Activated CD8-positive, alpha-beta memory T cell treated with anti-CD3 and anti-CD28 coated beads for 4 hours (primary cell): ENCODE data around the gene SYNRG.
"Not testable (repeated sequence)": the region's sequence is repeated elsewhere in the genome, so short reads cannot be mapped to it uniquely, and the experiment has no call there.

Experiments used
- DNase-seq, 2 donors: peaks; one replicate each; pipeline ENCODE4 v3.0.0-alpha.2; 2020; ENCODE audit warnings: low read depth in 2 of 2

SYNRG gene

DNA sequence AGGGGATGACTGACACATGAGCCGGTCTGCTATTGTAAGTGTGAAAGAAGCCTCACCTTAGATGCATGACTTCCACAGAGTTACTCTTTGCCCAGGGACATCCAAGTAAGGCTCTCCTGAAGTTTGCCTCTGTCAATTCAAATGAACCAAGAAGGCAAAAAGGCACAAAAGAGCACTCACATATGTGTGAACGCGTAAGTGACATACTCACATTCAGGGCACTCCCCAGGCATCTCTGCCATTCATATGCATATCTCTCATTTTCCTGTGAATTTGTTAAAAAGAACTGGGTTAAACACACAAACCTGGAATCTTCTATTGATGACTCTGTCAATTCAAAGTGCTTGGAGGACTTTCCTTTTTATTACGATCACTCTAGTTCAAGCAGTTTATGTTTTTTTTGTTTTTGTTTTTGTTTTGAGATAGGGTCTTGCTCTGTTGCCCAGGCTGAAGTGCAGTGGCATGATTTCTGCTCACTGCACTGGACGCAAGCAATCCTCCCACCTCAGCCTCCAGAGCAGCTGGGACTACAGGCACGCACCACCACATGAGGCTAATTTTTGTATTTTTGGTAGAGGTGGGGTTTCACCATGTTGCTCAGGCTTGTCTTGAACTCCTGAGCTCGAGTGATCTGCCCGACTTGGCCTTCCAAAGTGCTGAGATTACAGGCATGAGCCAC is 70.1 kb downstream of the SYNRG start:
- DNase-seq: no peak

DNA sequence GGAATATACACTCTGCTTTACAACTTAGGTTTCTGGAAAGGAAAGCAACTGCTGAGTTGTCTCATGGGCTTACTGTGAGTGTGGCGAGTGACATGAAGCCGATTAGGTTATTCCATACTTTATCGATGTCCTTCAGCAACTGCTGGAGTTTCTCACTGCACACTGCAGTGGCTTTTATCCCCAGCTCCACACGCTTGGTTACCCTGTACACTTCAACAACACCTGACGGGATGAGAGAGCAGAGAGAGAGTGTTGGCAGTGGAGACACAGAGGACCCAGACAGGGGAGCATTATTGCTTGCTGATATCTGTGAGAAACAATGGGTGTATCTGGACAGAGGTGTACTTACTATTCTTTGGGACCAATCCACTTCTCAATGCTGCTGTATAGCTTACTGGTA is 73.3 kb downstream of the SYNRG start:
- DNase-seq: no peak

DNA sequence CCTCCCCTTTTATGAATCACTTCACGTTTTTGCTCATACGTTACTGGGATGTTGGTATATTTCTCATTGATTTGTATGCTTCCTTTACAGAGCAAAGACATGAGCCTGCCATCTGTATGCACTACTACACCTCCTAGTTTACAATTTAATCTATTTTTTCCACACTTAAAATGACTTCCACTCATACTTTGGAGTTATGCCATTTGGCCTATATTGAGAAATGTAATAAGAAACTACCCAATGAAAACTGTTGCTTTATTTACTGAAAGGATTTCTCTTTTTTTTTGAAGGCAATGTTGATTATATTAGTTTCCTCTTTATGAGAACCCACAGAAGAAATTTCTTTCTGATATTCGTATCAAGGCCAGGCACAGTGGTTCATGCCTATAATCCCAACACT is 76.5 kb downstream of the SYNRG start:
- DNase-seq: no peak

DNA sequence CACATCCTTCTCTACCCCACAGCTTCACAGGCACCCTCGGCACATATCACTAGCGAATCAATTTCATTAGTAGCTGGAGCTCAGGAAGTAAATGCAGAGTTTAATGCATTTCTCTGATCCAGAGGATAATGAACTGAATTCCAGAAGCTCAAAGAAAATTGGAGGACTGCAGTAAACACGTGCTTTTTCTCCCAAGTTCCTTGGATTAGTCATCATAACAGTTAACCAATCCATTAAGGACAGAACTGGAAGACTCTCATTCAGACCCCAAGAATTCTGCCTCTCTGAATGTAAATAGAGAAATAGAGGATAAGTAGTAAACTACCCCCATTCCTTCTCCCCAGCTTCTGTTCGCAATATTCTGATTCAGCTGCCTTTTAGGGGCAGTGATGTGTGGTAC is 78.8 kb downstream of the SYNRG start:
- no peak for DNase-seq

DNA sequence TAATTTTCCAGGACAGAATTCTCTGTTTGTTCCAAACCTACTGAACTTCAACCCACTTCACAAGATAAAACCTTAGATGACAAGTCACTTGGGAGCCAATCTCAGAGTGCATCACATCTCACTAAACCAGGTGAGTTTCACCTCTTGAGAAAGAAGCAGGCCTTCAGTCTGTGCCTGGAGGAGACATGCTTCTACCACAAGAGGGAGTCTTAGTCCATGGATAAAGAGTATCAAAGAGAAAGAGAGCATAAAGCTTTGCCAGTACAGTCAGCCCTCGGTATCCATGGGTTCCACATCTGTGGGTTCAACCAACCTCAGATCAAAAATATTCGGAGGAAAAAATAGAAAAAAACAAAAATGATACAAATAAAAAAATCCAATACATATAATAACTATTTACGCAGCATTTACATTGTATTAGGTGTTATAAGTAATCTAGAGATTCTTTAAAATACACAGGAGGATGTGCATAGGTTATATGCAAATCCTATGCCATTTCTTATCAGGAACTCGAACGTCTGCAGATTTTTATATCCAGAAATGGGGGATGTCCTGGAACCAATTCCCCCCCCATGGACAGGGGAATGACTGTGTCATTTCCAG is 81.9 kb downstream of the SYNRG start:
- no peak for DNase-seq

DNA sequence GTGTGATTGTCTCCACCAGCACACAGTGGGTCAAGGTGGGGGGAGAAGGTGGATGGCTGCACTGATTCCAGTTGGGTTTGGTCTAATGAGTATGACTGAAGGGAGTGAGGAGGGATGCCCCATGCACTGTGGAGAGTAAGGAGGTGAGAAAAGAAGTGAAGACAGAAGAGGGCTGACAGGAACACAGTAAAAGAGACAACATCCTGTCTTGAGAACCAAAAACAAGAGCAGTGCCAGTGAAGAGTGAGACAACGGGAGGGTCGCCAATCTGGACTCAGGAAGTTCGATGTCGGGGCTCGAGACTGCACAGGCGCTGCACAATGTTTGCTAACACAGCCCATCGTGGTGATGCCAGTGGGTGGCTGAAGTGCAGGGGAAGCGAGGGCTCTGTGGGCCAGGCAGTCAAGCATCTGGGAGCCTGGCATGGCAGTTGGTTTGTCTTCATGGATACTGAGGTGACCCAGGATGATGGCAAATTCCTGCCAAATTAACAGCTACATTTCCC is 85.5 kb downstream of the SYNRG start:
- no peak for DNase-seq

DNA sequence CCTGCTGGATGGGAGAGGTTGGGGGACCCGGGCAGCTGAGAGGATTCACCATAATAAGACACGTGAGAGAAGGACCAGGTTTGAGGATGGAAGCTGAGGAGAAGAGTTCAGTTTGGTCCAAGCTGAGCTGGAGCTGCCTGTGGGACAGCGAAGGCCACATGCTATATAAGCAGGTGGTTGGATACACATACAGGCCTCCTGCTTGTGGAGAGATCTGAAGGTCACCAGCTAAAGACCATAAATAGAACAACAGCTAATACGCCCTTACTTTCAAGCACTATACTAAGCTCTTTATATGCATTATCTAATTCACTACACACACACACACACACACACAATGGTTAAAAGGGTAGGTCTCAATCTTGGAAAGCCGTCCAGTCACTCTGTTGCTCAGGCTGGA is 87.4 kb downstream of the SYNRG start:
- no peak for DNase-seq

DNA sequence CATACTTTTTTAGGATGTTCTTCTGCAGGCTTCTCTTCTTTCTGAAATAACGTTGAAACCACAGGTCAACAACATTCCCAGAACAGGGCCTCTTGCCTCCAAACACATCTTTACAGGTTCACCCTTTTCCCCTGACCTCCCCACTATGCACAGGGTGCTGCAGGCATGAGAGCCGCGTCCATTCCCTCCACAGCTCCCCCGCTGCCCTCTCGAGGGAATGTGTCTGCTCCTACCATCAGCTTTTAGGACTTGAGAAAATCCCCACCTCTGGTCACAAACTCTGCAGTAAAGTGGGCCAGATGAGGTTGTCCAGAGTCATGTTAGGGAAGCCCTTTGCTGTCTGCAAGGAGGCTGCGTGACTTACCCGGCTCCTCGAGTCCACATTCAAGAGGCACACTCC is 89.0 kb downstream of the SYNRG start:
- no peak for DNase-seq

DNA sequence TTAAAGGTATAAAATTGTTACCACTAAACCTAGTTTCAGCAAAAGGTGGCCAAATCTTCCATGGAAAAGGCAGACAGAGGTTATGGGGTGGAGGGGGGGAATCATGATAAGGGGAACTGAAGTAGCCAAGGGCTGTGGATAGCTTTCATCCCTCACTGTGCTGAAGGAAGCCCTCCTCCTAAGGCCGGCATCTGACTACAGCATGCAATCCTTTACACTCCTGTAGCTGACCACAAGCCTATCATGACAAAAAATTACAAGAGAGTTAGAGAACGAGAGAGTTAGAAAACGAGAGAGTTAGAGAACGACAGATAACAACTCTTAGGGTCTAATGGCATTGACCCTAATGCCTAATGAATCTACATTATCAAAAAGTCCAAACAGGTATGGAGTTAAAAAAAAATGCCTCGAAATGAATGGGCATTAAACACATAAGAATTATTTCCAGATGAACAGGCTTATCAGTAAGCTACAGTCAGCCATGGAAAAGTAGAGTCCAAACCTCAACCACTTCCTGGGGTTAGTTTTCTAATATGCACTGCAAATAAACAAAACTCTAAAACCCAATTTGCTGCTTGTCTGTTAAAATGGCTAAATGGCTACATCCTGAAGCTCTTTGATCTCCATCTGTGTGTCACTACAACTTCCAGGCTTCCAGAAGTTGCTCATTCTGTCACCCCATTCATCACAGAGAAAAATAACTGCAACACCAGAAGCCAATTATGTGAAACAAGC is 89.8 kb downstream of the SYNRG start:
- no peak for DNase-seq

DNA sequence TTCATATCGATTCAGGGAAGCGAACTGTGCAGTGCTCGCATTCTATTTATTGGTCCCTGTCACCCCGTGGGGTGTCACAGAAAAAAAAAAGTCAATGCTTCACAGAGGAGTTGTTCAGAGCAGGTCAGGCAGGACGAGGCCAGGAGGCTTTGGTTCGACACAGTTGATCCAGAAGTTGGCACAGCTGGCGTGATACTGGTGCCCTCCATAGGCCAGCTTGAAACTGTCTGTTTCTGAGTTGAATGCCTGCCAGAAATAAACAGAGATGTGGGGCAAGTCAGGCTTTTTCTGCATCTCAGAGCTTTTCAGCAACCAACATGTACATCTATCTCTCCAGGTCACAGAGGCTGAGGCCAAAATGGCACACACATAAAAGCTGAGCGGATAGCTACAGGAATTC is 90.4 kb downstream of the SYNRG start:
- no peak for DNase-seq

DNA sequence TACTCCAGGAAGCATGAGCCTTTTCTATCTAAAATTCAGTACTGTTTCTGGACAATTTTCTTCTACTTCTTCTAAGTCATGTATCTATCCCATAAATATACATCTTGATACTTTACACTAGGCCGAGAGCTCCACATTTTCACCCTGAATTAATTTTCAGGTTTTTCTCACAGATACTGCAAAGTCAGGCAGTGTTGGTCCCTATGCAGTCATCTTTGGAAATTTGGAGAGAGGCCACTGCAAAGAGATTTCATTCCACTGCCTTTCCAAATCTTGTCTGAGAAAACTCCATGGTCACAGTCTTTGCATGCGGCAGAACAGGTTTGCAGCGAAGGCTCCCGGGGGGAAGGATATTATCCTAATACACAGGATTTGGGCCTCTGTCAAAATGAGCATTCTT is 91.3 kb downstream of the SYNRG start:
- DNase-seq: no peak

DNA sequence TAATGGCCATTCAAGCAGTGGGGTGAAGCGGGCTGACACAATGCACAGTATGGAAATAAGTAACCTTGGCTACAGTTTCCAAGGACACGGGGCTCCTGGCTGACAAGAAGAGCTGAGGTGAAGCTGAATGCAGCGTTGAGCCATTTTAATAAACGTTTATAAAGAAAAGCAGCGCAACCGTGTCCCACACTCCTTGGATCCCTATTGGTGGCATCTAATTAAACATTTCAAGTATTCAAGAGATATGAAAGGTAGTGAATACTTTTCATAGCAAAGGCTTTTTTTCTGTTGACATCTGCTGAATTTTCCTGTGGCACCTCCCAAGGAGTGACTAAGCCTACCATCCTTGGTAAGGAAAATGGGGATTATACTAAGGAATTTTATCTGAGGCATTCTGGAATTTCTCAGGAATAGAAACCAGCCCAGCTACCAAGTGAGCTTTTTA is 93.1 kb downstream of the SYNRG start:
- no peak for DNase-seq

DNA sequence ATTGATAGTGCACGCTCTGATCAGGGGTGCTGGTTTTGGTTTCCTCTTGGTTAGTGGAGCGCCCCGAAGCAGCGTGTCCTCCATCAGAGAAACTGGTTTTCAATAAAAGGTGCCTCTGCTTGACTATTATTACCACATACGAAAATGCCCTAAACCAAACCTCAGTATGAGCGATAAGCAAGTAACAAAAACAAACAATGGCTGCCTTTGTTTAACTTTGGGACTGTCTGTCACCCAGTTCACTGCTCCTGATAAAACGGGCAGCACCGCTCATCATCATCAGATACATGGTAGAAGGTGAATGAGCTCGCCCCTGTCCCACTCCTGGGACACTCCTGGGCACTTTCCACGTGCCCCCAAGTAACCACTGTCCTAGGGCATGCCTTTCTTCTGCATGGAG is 95.5 kb downstream of the SYNRG start:
- no peak for DNase-seq

DNA sequence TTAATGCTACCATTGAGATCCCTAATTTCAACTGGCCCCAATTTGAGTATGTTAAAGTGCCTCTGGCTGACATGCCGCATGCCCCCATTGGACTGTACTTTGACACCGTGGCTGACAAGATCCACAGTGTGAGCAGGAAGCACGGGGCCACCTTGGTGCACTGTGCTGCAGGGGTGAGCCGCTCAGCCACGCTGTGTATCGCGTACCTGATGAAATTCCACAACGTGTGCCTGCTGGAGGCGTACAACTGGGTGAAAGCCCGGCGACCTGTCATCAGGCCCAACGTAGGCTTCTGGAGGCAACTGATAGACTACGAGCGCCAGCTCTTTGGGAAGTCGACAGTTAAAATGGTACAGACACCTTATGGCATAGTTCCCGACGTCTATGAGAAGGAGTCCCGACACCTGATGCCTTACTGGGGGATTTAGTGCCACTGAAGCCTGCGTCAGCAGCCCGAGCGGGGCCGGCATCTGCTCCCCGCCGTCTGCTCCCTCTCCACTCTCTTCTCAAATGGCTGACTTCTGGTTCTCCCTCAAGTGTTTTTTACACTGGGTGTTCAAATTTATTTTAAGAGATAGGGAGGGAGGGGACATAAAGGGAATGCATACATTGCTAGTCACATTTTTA is 96.7 kb downstream of the SYNRG start:
- no peak for DNase-seq

DNA sequence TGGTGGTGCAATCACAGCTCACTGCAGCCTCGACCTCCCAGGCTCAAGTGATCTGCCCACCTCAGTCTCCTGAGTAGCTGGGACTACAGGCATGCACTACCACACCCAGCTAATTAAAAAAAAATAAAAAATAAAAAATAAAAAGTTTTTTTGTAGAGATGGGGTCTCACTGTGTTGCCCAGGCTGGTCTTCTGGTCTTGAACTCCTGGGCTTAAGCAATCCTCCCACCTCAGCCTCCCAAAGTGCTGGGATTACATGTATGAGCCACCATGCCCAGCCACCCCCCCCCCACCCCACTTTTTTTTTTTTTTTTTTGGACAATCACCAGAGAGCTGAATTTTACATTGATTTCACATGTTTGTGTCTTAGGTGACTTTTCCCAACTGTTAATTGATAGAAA is 97.6 kb downstream of the SYNRG start:
- not testable (repeated sequence) for DNase-seq

DNA sequence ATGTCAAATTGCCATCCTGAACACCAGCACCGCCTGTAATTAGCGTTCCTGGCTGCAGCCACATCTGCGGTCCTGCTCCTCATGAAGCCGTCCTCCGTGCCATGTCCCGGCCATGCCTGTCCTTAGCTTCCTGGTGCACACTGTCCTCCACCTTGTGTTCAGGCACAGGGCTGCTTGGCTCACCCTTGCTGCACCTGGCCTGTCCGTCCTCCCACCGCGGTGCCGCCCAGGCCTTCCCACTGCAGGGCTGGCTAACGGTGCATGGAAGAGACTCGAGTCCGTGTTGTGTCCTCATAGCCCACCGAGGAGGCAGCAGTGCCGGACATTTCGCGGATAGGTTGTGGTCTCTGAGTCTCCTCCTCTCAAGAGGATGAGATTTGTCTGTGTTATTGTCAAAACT is 99.2 kb downstream of the SYNRG start:
- DNase-seq: no peak

DNA sequence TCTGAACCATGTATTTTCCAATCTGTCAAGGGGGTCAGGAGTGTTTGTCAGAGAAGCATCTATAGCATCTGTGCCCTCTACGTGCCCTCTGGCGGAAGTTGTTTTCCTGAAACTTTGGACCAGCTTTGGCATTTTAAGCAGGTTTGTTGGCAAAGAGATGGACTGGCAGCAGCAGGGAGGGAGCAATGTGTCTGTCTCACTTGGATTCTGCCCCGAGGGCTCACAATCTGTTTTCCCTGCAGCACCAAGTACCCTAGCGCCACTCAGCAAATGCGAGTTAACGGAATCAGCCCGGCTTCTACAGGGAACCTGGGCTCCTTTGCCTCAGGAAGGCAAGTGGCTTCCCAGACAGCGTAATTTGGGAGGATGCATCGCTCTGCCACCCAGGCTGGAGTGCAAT is 102.1 kb downstream of the SYNRG start:
- DNase-seq: no peak

DNA sequence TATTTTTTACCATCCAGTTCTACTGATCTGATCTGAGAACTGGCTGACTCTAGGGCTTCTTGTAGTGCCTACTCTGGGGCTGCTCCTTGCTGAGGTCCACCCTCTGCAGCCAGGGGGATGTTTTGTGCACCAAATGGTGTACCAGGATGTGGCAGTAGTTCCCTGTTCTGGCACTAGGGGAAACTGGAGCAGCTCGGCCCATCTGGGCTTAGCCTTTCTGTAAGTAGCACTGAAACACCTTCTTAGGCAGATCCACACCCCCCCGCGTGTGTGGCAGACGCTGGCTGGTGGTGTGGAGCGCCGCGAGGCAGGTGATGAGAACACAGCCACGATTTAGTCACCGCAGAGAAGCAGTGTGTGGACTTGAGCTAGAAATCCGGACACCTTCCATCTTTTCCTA is 102.5 kb downstream of the SYNRG start:
- no peak for DNase-seq

DNA sequence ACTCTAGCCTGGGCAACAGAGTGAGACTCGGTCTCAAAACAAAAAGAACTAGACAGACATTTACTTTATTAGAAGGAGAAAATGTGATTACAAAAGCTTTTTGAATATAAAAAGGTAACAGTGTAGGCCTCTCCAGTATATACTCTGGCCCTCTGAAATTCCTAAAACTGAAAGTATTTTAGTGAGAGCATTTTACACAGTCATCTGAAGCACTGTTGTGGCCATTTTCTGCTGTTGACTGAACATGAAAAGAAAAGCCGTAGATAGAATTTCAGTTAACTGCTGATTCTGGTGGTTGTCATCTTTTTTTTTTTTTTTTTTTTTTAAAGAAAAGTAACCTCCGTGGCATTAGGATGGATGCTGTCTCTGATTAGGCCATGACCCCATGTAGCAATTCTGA is 103.9 kb downstream of the SYNRG start:
- no peak for DNase-seq

DNA sequence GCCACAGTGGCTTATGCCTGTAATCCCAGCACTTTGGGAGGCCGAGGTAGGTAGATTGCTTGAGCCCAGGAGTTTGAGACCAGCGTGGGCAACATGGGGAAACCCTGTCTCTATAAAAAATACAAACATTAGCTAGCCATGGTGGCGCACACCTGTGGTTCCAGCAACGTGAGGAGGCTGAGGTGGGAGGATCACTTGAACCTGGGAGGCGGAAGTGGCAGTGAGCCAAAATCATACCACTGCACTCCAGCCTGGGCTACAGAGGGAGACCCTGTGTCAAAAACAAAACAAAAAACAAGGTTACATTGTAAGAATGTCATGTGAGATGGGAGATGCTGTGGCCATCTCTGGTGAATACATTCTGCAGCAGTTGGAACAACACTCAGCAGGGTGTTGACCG is 106.1 kb downstream of the SYNRG start:
- no peak for DNase-seq

DNA sequence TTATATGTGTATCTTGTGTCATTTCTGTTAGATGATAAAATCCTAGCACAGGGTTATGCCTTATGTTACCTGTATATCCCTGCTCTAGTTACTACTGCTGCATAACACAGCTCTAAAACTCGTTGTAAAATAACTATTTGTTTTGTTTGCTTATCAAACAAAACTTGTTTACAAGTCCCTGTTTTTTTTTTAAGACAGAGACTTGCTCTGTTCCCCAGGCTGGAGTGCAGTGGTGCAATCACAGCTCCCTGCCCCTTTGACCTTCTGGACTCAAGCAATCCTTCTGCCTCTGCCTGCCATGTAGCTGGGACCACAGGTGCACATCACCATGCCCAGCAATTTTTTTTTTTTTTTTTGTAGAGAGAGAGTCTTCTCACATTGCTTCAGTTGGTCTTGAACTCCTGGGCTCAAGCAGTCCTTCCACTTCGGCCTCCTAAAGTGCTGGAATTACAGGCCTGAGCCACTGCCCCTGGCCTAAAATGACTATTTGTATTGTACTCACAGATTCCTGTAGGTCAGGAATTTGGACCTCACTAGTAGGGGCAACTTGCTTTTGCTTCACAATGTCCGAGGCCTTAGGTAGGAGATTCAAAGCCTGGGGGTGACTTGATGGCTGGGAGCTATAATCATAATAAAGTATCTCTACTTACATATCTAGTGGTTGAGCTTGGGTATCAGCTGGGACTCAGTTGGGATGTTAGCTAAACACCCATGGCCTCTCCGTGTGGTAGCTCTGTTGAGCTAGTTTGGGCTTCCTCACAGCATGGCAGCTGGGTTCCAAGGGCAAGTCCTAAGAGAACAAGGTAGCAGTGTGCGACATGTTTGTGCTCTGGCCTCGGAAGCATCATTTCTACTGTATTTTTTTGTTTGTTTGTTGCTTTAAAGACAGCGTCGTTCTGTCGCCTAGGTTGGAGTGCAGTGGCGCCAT is 106.9 kb downstream of the SYNRG start:
- DNase-seq: no peak

DNA sequence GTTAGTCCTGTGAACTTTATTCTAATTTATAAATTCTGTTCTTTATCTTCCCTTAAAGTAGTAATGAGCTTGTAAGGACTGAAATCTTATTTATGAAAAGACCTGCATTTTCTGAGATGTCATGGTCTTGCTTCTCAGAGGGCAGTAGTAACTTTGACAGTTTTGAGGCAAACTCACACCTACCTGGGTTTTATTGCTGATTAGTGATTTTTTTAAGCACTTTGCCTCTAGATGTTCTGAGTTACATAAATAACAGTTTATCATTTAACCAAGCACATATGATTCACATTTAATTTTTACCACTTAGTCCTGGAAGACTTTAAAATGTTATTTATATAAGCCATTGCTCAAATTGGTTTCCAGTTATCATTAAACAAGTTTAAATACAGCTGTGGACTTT is 108.8 kb downstream of the SYNRG start:
- DNase-seq: no peak
